T follicular helper cell (primary cell): Measurements from ENCODE around the gene RGS2.
A peak's percentile ranks its signal among the peaks of the same experiment; 100 is the strongest.

Source experiments
- DNase-seq: peaks from one replicate; pipeline ENCODE4 v3.0.0-alpha.2; 2020; ENCODE audit warnings: low read depth

RGS2 gene

DNA sequence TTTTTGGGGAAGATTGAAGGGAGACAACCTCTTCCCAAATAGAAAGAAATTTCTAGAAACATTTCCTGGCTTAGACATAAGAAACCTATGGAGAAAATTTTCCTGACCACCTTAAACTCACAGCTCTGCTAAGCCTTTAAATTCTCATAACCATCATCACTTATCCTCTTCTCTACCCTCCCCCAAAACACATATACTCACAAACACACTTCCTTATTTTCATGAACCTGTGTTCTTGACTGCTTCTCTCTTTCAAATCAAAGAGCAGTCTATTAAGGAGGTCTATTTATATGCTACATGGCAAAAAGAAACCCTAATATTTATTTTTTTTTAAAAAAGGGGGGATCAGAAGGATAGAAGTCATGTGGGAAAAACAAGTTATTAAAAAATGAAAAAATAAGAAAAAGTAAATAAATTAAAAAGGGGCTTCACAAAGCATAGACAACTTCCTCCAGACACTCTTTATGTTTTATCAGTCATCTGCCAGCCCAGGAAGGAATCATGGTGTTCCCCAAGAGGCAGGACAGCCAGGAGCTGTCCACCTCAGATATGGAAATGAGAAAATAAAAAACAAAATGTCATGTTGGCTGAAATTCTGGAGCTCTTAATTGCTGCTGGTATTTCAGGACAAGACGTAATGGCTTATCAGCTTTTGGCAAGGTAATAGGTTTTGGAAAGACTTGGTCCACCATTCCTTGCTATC lies 12.8 kb upstream of the RGS2 start:
- no peak for DNase-seq

DNA sequence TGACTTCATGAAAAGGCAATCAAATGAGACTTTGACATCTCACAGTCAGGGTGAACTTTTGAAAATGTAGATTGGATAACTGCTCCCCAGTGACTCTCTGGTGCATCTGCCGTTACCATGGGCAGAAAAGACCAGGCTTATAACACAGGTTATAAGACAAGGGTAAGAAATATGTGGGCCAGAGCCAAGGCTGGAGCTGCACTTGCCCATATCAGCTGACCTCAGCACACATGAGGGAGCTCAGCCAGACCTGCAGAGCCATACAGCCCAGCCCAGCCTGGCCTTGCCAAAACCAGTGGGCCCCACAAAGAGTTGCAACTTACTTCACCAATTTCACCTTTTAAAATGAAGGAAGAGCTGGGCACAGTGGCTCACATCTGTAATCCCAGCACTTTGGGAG lies 11.7 kb upstream of the RGS2 start:
- no peak for DNase-seq

DNA sequence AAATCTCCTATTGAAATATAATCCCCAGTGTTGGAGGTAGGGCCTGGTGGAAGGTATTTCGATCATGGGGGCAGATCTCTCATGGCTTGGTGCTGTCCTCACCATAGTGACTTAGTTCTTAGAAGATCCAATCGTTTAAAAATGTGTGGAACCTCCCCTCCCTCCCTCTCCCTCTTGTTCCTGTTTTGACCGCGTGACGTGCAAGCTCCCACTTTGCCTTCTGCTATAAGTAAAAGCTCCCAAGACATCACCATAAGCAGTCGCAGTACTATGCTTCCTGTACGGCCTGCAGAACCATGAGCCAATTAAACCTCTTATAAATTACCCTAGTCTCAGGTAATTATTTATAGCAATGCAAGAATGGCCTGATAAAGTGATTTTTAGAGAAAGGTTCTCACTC lies 10.9 kb upstream of the RGS2 start:
- no peak for DNase-seq

DNA sequence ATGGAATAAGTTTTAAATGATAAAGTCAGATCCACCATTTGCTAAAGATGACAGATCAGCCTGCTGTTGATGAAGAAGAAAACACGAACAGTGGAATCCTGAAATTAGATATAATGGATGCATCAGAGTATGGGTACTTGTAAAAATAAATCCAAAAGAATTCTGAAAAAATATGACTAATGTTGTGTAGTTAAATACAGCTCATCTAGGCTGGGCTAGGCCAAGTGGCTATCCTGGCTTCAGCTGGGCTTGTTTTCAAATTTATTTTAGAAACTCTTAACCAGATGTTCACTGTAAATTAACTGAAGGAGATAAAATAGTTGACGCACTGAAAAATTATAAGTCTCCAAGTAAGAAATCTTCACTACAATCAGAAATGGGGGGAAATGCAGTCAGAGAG lies 7.4 kb upstream of the RGS2 start:
- no peak for DNase-seq

DNA sequence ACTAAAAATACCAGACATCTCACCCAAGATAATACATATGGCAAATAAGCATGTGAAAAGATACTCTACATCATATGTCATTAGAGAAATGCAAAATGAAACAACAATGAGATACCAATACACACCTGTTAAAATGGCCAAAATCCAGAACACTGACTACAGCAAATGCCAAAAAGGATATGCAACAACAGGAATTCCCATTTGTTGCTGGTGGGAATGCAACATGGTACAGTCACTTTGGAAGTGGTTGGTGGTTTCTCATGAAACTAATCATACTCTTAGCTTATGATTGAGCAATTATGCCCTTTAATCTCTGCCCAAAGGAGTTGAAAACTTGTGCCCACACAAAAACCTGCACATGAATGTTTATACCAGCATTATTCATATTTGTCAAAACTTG lies 6.4 kb upstream of the RGS2 start:
- no peak for DNase-seq

DNA sequence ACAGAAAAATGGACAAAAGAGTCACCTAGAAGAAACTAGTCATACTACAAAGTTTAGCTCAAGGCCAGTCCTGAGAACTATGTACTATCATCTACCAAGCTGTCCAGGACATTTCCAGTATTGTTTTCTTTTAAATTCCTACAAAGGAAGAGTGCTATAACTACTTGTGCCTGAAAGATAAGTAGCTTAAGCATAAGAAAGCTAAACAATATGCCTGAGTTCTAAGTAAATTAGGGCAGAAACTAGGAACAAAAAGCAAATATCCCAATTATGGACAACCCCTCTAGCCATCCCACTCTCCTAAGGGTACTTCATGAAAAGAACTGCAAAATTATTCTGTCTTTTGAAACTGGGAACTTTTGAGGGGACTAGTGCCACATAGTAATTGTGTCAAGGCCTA lies 5.3 kb upstream of the RGS2 start:
- DNase-seq, result no peak

DNA sequence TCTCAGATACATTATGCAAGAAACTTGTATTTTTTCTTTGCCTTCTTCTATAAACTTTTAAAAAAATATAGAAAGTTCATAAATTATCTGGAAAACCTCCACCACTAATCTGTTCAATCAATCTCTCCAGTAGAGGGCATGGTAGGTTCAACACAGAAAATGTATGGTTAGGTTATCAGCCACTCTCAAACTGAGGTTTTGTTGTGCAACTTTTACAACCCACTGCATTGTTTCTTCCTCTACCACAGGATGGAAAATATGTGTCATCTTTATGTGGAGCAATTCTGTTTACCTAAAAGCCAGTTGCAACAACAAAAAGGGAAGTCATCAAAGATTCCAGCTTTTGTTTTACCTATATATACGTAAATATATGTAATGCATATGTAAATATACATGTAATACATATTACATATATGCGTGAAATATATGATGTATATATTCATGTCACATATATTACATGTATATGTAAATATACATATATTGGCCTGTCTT lies 3.0 kb upstream of the RGS2 start:
- no peak for DNase-seq

DNA sequence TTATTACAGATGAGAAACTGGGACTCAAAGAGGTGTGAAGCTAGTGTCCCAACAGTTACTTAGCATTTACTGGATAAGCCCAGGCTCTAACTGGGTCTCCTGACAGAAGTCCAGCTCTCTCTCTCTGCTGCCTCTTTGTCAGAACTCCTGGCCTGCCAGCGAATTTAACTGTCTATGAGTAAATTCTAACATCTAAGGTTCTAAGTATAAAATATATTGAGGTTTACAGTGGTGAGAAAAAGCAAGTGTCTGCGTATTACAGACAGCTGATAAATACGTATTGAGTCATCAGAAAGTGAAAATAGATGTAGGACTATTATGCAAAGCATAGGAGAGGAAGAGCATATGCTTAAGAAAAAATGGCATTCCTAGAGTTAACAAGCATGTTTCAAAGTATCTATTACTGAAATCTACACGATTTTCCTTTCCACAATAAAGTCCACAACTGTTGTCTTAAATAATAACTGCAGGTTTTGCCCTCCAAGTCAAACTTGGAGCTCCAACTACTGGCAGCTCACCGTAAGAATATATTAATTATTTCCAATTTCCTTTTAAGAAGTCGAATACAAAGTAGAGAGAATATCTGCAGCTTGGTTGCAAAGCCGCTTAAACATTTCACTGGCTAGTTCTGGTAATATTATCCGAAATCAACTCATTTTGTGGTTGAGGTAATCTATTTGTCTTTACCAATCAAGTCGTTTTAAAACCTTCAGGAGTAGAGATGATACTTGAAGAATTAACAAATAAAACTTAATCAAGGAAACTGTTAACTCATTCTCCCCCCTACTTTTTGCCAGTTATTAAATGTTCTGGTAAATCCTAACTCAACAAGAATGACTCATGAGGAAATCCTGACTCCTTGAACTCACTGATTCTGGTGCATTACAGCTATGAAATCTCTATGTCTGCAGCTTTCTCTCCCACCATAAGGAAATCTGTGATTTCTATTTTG lies 1.4 kb upstream of the RGS2 start:
- no peak for DNase-seq

DNA sequence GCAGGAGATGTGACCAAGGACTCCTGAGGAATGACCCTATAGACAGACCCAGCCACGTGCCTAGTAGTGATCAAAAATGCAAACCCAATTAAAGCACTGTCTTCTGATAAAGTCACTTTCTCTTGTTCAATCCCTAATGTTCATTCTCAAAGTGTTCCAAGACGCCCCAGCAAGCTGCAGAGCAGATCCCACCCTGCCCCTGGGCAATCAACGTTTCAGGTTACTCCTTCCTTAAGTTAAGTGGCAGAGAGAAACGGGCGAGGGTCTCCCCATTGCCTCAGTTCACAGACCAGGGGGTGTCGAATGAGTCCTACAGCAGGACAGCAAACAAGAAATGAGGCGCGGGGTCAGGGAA lies 699 bp upstream of the RGS2 start:
- no peak for DNase-seq

DNA sequence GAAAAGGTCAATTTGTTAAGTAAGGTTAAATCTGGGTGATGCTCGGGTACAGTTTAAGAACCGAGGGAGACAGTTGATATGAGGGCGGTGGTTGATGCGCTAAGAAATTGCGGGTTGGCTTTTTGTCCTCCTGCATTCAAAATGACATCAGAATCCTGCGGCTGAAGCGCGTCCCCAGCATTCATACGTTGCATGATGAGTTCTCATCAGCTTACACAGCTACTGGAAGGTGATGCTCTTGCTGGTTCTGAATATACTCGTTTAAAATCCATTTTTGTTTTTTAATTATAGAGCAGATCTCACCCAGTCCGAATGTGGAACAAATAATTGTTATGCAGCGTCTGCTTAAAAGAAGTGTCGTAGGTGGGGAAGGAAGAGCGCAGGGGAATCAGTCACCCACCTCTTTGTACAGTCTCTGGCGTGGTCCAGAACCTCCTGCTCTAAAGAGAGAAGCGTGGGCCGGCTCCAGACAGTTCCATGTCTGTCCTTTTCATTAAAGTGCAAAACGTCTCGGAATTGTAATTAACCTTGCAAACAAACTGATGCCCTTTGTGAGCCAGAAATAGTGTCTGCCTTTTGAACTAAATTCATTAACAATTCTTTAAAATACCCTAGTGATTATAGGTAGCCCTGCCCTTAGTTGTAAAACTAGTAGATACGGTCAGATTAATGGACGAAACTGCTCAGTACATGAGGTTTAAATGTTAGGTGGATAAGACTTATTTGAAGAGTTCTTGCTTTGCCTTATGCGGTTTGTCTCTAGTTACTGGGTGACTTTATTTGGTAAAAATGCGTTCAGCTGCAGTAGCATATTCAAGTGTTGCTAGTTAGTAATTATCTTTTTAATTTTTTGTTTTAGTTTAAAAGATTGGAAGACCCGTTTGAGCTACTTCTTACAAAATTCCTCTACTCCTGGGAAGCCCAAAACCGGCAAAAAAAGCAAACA lies 741 bp downstream of the RGS2 start:
- peak; percentile 30 for DNase-seq

DNA sequence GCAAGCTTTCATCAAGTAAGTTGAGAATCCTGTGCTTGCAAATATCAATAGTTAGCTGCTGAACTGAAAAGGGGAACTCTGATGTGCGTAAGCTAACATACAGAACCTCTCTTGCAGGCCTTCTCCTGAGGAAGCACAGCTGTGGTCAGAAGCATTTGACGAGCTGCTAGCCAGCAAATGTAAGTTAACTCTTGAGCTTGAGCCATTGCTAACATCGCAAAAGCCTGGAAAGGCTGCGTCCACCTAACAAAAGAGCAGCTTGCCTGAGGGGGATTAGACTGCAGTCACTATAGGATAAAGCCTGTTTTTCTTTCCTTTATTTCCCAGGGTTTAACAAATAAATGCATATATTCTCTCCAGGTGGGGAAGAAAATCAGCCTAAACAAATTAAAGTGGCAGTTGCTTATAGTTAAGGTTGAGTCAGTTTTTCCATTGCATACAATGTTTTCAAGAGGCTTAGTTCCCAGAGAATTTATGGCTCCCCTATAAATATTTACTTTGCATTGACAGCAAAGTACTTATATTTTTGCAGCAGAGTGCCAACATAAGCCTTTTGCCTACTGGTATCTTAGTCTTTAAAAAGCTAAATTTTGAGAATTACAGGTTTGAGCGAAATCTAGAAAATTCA lies 1.5 kb downstream of the RGS2 start:
- DNase-seq, result no peak

DNA sequence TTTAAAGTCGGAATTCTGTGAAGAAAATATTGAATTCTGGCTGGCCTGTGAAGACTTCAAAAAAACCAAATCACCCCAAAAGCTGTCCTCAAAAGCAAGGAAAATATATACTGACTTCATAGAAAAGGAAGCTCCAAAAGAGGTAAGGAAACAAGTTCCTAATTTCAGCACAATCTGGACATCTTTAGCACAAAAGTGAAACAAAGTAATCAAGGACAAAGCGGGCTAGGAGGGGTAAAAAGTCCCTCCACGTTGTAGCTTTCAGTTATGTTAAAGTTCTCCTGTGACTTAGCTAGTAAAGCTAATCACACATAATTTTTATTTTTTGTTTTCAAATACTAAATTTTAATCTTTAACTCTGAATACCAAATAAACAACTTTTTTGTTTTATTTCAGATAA lies 2.2 kb downstream of the RGS2 start:
- DNase-seq, result no peak

DNA sequence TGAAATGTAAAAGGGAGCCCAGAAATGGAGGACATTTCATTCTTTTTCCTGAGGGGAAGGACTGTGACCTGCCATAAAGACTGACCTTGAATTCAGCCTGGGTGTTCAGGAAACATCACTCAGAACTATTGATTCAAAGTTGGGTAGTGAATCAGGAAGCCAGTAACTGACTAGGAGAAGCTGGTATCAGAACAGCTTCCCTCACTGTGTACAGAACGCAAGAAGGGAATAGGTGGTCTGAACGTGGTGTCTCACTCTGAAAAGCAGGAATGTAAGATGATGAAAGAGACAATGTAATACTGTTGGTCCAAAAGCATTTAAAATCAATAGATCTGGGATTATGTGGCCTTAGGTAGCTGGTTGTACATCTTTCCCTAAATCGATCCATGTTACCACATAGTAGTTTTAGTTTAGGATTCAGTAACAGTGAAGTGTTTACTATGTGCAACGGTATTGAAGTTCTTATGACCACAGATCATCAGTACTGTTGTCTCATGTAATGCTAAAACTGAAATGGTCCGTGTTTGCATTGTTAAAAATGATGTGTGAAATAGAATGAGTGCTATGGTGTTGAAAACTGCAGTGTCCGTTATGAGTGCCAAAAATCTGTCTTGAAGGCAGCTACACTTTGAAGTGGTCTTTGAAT lies 2.9 kb downstream of the RGS2 start:
- DNase-seq, result no peak

DNA sequence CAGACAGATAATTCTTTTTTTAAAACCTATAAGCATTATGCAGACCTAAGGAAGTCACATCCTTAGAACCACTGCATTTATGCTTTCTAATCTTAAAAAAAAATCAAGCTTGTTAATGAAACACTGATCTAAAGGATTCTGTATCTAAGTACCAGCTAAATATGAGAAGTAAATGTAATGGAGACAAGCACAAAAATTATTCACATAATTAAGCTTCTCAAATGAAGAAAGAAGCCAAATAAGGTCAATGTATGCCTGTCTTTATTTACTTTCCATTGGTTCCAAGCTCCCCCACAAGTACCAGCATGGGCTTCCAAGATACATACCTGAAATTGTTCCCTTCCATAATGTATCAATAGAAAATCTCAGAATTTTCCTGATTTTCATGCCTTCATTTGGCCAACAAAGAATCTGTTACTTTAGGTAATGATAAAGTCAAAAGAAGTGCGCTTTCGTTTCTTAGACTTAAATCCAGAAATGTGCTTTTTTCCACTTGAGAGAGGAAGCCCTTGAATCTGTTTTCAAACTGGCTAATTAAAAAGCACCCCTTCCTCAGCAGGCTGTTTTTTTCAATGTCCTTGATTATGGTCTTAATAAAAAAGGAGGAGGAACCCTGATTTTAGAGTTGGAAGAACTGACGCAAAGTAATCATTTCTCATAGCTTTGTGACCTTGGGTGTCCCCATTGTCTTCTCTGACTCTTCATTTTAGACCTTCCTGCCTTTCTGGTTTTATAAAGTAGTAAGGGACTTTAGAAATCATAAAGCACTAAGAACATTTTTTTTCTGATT lies 3.8 kb downstream of the RGS2 start:
- DNase-seq, result no peak

DNA sequence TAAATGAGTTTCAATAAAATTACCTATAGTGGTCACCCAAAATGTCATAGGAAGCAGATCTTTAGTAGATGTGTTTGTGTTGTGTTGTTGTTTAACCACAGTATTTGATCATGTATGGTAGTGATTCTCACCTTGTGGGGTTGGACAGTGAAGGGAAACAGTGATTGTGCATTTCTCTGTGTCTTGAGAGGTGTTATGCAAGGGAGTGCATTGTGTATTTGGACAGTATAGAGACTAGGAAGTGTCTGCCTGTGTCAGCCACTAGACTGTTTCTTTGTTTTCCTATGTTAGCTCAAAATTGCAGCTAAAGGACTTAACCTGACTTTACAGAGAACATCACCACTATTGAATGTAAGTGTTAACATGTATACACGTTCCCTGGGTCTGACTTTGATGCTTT lies 6.0 kb downstream of the RGS2 start:
- DNase-seq, result no peak

DNA sequence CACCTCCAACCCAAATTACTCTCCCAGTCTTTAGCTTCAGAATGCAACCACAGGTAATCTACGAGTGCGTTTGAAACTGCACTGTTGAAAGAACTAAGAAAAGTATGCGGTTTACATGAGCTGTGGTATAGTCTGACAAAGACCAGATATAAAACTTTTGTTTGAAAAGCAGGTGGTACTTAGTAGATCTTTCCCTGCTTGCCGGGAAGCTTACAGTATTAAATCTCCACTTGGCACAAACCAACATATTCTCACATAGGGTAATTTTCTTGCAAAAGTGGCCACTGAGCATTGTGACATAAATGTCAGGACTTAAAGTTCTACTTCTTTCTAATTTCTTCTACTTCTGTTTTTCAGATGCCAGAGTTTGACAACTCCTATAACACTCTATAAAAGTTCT lies 8.4 kb downstream of the RGS2 start:
- no peak for DNase-seq

DNA sequence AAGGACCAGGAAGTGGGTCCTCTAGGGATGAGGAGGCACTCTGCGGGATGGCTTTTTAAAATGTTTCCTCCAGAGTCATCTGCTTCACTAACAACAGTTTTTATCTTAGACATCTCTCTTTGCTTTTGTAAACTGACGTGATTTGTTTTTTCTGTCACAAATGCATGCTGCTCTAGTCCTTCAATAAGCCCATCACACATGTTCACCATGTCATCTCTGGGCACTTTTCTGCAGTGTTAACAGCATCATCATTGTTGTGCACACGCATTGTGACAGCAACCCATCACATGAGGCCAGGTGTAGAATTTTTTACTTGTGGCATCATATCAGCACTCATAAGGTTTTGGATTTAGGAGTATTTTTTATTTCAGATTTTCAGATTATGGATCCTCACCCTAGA lies 12.5 kb downstream of the RGS2 start:
- no peak for DNase-seq

DNA sequence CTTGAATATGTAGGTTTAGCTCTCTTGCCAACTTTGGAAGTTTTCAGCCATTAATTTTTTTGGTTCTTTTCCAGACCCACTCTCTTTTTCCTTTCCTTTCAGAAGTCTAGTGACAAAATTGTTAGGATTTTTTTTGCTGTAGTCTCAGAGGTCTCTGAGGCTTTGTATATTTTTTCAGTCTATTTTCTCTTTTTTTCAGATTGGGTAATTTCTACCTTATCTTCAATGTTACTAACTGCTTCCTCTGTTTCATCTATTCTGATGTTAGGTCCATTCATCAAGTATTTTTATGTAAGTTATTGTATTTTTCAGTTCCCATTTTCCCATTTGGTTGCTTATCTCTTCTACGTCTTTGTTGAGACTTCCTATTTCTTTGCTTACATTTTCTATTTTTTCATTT lies 15.7 kb downstream of the RGS2 start:
- no peak for DNase-seq

DNA sequence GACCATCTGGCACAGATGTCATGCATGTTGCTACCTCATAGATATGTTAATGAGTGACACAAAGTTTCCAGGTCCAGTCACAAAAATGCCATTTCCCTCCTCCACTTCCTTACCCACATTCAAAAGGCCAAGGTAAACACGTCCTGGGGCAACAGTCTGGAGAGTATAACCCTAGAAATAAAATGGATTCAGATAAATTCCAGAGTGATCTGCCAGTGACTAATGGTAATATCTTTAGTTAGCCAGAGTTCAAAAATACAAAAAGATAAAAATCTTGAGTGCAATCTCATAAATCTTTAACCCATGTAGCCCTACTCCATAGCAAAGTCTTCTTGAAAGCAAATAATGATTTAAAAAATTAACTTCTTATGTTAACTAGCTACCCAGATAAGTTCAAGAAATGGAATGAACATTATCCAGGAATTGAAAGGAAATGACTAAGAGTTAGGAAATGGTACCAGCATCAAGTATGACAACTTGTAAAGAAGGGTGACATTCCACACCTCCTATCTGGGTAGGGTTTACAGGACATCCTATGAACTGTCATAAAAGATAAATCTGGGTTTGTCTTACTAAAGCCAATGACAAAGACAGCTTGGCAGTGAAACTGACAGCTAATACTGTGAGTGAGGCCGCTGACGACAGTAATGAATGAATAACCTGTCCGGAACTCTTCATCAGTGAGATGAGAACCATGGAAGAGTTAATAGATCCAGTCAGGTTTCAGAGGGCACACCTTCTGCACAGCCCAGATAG lies 18.1 kb downstream of the RGS2 start:
- DNase-seq, result no peak
